C4-2B (cell line): Measurements from ENCODE around the gene LRRC36.

Experiments
- H3K27ac ChIP-seq: fragments of 450-650 bp; 2 replicates; pipeline ENCODE4 v1.5.1; 2017
- CTCF ChIP-seq: fragments of 450-650 bp; conservative IDR thresholded peaks from 2 replicates; pipeline ENCODE4 v1.5.1; 2017; ENCODE audit warnings: mild to moderate bottlenecking
- ZFX ChIP-seq: fragments of 450-650 bp; IDR thresholded peaks from 2 replicates; pipeline ENCODE4 v1.6.1; 2017

The LRRC36 gene

GRCh38 chr16:67298277-67298676 is 28.3 kb upstream of the LRRC36 start:
- TF ChIP-seq ZFX (no peak), CTCF (no peak)
- no peak overlapping the region for H3K27ac ChIP-seq

GRCh38 chr16:67299269-67299668 is 27.3 kb upstream of the LRRC36 start:
- H3K27ac ChIP-seq, result no peak overlapping the region
- TF ChIP-seq ZFX (no peak), CTCF (no peak)

- peak overlapping the region; percentile 31 for H3K27ac ChIP-seq
- no peak for TF ChIP-seq ZFX
Observed at GRCh38 chr16:67301080-67301782, 25.4 kb upstream of the LRRC36 start.

GRCh38 chr16:67302076-67302475 is 24.5 kb upstream of the LRRC36 start:
- H3K27ac ChIP-seq, result peak overlapping the region; percentile 31
- TF ChIP-seq CTCF, result no peak
- no peak for TF ChIP-seq ZFX

GRCh38 chr16:67302970-67303369 is 23.6 kb upstream of the LRRC36 start:
- TF ChIP-seq ZFX (no peak), CTCF (no peak)
- no peak overlapping the region for H3K27ac ChIP-seq

- TF ChIP-seq CTCF (no peak), ZFX (no peak)
- no peak overlapping the region for H3K27ac ChIP-seq
Observed at GRCh38 chr16:67304020-67304419, 22.6 kb upstream of the LRRC36 start.

- TF ChIP-seq CTCF, result no peak
- no peak for TF ChIP-seq ZFX
Observed at GRCh38 chr16:67305216-67306071, 21.2 kb upstream of the LRRC36 start.

More at GRCh38 chr16:67305216-67306071, 21.2 kb upstream of the LRRC36 start:
- H3K27ac ChIP-seq, result no peak overlapping the region
